GM21515 (cell line): ENCODE measurements around the gene BMP7.
"Not testable (repeated sequence)": the region's sequence is repeated elsewhere in the genome, so short reads cannot be mapped to it uniquely, and the experiment has no call there.

Experiments
- ATAC-seq: cut with Tn5 transposase; IDR thresholded peaks from one replicate; pipeline ENCODE4 v1.9.1; 2021; ENCODE audit not compliant: unreplicated experiment

Gene BMP7

DNA sequence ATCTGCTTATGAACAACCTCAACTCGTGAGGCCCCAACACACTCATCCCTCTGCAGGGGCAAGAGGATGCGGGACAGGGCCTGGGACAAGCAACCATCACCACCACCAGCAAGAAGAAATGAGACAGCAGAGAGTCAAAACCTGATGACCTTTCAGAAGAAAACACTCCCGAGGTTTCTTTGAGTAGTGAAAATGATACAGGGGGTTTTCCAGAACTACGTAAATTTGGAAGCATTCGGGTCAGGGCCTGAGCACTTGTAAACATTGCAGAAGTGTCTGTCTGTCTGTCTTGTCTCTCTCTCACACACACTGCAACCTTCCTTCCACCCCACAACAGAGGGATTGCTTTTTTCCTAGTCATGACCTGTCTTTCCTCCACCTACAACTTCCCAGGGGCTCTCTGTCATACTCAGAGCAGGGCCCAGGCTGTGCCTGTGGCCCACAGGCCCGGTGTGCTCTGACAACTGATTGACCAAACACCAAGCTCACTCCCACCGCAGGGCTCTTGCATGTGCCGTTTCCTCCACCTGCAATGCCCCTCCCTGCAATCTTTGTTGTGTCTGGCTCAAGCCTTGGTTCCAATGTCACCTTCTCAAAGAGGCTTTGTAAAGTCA, 90.9 kb downstream of the BMP7 start:
- no peak for ATAC-seq

DNA sequence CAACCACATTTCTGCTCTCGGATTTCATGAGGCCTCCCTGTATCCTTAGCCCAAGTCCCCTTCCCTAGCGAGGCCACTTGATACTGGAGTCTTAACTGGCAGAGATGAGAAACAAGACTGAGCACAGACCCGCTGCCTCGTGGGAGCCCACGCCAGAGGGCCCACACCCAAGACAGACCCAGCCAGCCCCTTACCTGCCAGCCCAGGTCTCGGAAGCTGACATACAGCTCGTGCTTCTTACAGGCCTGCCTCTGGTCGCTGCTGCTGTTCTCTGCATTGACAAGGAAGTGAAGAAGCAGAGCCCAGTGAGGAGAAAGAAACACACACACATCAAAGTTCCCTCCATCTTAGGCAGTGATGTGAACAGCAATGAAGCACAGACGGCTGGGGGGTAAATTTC, 91.7 kb downstream of the BMP7 start:
- ATAC-seq = no peak

DNA sequence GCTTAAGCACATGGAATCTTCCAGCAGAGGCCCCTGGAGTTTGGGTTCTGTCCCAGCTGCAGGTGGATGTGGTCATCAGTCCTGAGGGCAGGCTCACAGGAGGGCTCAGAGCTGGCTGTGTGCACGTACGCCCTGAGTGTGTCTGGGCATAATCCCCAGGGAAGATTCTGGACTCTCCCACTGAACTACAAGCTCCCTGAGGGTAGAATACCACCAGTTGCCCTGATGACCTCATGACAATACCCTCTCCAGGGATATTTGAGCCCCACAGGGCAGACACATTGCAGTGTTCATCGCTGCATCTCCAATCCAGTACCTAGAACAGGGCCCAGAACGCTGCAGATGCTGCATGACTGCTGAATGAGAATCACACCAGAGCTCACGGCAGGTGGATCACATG, 92.5 kb downstream of the BMP7 start:
- no peak for ATAC-seq

DNA sequence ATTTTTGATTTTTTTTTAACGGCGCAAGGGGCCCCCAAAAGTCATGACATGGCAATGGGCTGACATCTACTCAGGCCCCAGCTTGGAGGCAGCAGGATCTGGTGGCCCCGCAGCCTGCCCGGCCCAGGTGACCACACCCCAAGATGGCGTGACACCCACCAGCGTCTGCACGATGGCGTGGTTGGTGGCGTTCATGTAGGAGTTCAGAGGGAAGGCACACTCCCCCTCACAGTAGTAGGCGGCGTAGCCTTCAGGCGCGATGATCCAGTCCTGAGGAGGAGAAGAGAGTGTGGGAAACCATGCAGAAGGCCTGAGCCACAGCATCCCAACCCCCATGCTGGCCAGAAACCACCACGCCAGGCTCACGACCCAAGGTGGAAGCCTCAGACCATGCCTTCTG, 93.4 kb downstream of the BMP7 start:
- no peak for ATAC-seq

DNA sequence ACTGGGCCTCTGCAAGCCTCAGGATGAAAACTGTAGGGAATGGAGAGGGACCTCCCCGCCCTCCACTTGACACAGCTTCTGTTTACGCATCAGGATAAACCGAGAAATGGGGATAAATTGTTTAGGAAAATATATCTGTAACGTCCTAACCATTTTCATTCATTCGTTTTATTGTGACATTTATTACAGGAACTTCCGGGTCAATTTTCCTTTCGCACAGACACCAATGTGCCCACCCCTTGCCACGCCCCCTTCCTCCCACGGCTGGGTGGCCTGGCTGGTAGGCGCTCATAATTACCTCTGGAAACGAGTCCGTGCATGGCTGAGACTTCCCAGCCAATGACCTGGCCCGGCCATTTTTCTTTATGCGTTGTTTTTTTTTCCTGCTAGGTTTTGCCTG, 96.1 kb downstream of the BMP7 start:
- no peak for ATAC-seq

DNA sequence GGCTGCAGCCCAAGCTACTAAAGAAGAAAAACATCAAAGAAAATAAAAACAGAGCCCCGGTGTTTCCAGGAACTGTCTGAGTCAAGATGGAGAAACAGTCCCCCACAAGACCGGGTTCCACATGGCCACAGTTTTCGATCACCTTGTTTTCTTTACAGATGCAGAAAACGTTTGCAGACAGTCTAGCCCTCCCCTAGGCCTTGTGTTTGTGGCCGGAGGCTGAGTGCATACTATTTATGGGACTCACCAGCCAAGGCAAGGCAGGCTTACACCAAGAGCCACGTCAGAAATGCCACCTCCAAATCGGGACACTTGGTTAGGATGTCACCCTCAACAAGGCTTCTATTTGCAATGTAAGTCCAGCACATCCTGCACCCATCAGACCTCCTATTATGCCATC, 97.3 kb downstream of the BMP7 start:
- ATAC-seq = no peak

DNA sequence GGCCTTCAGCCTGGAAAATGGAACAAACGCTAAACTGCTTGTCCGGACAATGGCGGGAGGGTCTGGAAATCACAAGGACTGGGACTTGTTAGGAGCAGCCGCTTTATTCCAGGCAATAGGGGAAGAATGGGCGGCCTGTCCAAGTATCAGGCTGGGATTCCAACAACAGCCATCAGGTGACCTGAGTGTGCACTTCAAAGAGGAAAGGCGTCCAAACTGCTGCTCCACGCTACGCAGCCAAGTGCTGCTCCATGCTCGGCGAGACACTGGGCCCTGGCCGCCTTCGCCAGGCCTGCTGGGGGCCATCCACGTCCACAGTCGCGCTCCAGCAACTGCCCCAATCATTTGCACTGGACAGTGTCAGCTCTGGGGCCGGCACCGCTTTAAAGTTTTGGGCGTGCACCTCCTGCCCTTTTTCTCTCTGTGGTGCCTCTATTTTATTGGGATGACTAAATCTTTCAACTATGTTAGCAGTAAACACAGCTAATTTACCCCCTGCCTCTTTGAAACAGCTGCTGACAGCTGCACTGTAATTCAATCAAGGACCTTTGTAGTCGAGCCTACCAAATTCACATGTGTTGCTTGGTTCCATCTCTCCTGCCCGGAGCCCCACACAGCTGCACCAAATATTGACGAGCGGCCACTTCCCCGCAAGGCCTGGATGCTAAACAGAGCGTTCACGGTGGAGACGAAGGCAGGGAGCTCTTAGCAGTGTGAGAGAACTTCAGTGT, 98.3 kb downstream of the BMP7 start:
- no peak for ATAC-seq

DNA sequence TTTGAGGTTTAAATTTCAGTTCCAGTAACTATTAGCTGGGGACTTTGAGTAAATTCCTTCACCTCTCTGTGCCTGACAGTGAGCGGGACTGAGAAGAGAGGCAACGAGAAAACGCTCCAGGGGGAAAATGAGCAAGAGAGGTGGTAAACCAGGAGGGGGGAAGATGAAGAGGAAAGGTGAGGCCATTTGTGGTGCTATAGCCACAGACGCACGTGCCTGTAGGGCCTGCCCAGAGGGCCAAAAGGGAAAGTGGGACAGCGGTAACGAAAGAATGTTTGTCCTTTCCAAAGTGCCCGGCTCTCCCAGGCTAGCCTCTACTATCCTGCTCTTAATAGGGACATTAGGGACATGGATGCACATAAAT, 99.2 kb downstream of the BMP7 start:
- ATAC-seq = no peak

DNA sequence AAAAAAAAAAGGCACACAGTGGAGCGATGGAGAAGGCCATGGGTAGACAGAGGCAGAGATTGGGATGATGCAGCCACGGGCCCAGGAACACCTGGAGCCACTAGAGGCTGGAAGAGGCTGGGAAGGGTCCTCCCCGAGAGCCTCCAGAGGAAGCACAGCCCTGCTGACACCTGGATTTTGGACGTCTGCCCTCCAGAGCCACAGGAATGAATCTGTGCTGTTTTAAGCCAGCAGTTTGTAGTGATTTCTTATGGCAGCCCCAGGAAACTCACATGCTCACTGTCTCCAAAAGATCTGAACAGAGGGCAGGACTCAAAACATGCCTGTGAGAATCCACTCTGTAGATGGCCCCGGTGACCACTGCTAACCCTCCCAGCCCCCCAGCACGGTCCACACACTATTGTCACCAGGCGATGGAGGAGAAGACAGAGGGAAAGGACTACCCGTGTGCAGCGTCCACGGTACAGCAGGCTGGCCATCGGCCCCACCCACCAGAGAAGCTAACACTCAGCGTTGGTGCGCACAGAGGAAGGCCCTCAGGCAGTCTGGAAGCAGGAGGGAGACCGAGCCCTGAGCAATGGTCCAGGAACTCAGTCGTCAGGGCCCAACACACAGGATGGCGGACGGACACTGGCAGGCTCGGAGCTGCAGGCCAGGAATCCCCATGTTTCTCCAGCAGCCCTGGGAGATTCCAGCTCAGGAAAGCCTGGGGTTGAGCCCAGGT, 99.7 kb downstream of the BMP7 start:
- ATAC-seq = no peak

DNA sequence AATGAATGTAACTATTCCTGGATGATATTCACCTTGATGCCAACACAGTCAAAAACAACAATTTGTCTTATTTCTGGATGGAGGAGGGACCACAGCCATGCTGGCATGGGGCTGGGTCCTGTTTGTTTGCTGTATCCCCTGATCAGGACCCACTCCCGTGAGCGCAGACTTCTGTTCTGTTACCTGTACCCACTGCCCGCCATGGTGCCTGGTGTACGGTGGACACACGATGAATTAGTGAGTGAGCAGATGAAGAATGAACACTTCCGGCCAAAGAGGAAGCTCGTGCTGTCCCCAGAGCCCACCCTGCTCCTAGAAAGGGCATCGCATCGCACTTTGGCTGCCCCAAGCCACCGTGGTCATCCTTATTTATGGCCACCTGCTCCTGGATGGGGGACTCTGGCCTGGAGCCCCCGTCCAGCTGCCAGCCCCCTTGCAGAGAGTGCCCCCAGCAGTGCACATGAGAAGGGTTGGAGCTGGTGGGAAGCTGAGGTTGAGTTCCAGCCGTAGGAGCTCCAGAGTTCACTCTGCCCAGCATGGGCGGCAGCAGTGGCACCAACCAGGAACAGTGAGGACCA, 100.9 kb downstream of the BMP7 start:
- ATAC-seq = no peak

DNA sequence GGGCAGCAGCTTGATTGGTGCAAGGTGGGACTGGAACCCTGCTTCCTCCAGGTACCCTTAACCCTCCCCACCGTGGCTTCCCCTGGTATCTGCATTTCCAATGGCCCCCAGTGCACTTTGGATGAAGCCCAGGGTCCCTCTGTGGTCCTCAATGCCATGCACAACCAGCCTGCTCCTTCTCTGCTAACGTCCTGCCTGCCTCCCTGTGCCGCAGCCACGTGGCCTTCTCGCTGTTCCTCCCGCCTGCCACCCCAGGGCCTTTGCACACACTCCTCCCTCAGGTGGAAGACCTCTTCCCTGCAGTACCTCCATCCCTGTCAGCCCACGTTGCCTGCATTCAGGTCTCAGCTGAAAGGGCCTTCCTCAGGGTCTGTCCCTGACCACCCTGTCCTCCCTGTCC, 101.6 kb downstream of the BMP7 start:
- no peak for ATAC-seq

DNA sequence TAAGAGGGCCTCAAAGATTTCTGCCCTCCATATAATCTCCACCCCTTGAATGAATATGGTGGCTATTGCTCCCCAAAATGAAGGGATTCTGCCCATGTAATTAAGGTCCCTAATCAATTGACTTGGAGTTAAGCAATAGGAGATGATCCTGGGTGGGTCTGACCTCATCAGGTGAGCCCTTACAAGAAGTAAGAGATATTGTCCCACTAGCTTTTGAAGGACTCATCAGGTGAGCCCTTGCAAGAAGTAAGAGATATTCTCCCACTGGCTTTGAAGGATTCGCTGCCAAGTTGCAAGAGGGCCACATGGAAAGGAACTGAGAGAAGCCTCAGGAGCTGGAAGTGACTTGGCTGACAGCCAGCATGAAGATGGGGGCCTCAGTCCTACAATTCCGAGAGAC, 103.4 kb downstream of the BMP7 start:
- no peak for ATAC-seq

DNA sequence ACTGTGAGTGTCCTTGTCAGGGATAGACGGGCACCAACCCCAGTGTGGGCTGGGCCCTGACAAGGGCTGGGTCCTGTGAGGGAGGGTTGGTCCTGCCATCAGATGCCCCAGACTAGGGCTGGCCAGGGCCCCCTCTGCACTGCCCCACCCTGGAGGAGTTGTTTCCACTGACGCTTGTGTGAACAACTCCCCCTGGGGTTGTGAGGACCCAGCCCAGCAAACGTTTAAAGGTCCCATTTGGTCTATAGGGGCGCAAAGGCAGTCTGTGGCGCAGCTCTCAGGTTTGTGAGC, 104.1 kb downstream of the BMP7 start:
- no peak for ATAC-seq

DNA sequence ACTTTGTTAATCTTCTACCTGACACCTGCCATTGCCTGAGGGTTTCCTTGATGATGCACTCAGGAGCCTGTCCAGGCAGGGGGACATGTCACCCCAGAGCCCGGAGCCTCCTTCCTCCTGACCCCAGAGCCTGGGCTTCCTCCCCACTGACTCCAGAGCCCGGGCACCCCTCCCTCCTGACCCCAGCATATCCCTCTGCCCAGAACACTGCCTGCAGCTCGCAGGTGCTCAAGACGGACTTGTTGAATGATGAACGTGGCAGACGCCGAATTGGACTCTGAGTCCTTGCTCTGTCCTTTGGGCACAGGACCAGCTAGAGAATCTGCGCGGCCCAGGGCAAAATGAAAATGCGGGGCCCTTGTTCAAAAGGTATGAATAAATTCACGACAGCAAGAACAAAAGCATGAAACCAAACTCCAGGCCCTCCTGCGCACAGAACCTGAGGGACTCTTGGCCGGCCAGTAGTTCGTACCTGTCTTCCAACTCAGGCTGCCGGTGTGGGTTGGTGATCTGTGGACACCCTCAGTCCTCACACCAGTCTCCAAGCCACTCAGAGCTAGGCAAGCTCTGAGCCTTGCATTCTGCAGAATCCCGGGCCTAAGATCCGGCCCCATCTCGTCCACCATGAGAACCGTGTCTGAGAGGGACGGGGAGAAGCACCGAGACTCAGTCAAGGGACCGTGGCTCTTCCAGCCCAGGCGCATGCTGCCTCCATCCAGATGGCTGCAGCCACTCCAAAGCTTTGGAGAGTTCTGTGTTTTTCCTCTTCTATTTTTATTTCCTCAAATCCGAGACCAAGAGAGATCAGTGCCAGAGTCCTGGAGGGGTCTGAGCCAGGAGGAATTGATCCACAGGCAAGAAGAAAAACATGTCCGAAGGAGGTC, 104.7 kb downstream of the BMP7 start:
- no peak for ATAC-seq

DNA sequence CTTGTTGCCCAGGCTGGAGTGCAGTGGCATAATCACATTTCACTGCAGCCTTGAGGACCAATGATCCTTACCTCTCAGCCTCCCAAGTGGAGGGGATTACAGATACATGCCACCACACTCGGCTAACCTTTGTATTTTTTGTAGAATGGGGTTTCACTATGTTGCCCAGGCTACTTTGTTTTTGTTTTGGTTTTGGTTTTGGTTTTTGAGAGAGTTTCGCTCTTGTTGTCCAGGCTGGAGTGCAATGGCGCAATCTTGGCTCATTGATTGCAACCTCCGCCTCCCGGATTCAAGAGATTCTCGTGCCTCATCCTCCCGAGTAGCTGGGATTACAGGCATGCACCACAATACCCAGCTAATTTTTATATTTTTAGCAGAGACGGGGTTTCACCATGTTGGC, 105.5 kb downstream of the BMP7 start:
- no peak for ATAC-seq

DNA sequence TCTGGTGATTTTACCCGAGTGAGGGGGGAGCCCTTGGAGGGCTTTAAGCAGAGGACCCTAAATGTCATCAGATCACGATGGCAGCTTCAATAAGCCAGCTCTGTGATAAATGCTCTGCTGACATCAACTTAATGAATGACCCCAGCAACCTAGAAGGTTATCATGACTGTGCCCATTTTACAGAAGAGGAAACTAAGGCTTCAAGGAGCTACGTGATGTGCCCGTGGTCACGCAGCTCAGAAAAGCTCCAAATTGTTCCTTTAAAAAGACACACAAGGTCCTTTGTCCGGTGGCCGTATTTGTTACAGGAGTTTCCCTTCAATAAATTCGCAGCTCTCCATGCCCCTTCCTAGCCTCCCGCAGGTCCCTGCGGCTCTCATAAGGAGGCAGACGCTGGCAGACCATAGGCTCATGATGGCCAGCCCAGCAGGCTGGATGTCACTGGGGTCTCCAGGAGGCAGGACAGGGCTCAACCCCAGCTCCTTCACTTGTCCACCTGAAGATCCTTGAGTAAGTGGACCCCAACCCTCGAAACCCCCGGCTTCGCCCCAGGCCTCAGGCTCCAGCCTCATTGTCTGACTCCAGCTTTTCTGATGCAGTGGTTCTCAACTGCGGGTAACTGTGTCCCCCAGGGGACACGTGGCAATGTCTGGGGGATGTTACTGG, 106.4 kb downstream of the BMP7 start:
- ATAC-seq = no peak

DNA sequence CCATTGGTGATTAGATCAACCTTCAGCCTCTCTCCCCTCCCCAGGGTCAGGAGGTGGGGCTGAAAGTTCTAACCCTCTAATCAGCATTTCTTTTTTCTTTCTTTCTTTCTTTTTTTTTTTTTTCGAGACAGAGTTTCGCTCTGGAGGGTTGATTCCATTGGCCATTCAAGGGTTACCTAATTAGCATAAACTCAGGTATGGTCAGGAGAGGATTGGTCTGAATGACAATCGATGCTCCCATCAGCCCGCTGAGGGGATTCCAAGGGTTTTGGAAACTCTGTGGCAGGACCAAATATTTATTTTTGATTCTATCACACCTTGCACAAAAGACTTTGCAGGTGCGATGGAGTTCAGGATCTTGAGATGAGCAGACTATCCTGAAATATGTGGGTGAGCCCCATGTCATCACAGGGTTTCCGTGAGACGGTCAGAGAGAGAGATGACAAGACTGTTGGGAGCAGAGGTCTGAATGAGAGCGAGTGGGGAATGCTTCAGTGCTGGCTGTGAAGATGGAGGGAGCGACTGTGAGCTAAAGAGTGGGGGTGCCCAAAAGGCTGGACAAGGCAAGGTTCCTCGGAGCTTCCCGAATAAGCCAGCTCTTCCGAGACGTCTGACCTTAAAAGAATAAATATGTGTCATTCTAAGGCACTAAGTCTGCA, 107.1 kb downstream of the BMP7 start:
- ATAC-seq = no peak

DNA sequence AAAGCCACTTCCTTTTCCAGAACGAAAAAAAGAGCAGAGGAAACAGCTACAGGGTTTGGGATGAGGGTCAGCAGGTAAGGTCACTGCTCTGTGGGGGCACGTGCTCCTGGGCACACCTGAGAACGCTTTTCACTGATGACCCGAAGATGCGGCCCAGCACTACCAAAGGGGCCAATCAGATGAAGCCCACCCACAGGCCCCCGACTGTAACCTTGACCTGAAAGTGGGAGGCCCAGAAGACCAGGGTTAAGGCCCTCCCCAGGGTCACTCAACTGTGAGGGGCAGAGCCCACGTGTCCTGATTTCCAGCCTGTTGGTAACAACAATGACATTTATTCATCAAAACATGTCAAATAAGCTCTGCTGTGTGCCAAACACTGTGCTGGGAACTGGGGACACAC, 108.0 kb downstream of the BMP7 start:
- no peak for ATAC-seq

DNA sequence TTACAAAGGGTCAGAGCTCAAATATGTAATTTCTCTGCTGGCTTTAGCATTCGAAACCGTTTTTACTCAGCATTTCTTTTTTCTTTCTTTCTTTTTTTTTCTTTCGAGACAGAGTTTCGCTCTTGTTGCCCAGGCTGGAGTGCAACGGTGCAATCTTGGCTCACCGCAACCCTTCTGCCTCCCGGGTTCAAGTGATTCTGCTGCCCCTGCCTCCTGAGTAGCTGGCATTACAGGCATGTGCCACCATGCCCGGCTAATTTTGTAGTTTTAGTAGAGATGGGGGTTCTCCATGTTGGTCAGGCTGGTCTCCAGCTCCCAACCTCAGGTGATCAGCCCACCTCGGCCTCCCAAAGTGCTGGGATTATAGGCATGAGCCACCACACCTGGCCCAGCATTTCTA, 108.7 kb downstream of the BMP7 start:
- not testable (repeated sequence) for ATAC-seq

DNA sequence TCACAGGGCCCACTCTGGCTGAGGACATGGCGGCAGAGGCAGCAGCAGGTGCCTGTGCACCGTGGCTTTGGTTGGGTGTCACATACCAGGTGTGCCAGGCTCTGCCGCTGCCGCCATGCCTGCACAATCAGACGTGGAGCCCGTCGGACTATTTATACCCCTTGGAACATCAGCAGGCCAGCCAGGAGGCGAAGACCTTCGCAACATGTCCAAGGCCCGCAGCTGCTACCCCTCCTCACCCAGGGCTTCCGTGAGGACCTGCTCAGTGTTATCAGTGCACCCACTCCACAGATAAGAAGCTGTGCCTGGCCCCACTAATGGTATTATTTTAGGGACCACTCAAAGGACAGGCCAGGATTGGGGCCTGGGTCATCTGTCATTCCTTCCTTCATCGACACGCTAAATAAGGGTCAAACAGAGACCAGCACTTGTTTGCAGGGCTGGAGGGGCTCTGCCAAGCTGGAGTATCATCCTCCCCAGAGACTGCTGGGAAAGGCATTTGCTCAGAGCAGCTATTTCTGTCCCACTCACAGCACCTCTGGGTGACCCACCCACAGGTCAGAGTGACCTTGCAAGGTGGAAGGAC, 109.2 kb downstream of the BMP7 start:
- ATAC-seq = no peak
